Measurements from ENCODE around the gene APBB1IP. TPM values are rescaled to one million over a fixed set of nuclear protein-coding genes. Genes with fewer than 3 reads are reported as not detected.
"Not testable (repeated sequence)": the region's sequence is repeated elsewhere in the genome, so short reads cannot be mapped to it uniquely, and the experiment has no call there.

APBB1IP gene
- total RNA-seq, 1 experiment from 2014 or later: 34.7 TPM

DNA sequence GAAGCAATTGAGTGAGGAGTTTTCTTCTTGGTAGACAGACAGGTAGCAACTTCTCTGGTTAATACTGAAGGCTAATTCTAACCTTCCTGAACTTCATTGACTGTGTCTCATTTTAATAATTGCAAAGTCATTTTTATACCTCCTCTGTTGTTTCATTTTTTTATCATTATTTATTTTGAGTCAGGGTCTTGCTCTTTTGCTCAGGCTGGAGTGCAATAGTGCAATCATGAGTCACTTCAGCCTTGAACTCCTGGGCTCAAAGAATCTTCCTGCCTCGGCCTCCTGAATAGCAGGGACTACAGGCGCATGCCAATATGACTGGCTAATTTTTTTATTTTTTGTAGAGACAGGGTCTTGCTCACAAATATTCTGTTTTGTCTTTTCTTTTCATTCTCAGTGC lies 45.4 kb downstream of the APBB1IP start:
- Histone ChIP-seq H2AFZ (ENCODE audit: low read length) (no peak overlapping the region), H4K20me1 (ENCODE audit: insufficient read depth, low read depth, low read length) (no peaks in the 10 kb centered on the region), H3K4me2 (ENCODE audit: low read depth, low read length, poor library complexity, severe bottlenecking) (peak overlapping the region; percentile 41), H3K27me3 (ENCODE audit: low read length) (no peaks in the 10 kb centered on the region), H3K9me3 (ENCODE audit: low read length) (no peaks in the 10 kb centered on the region), H3K27ac (ENCODE audit: low read length) (peak overlapping the region; percentile 97), H3K9ac (ENCODE audit: low read length) (no peak overlapping the region), H3K4me1 (ENCODE audit: low read length) (peaks cover 75% of the 10 kb centered on the region), H3K36me3 (ENCODE audit: insufficient read depth, low read length) (no peaks in the 10 kb centered on the region), H3K4me3 (ENCODE audit: low read length) (no peak overlapping the region), H3K9me2 (replicated peaks; ENCODE audit: insufficient read depth, low read length) (no peaks in the 10 kb centered on the region), H3K79me2 (ENCODE audit: low read length) (peaks cover 90% of the 10 kb centered on the region)
- no peak for DNase-seq

DNA sequence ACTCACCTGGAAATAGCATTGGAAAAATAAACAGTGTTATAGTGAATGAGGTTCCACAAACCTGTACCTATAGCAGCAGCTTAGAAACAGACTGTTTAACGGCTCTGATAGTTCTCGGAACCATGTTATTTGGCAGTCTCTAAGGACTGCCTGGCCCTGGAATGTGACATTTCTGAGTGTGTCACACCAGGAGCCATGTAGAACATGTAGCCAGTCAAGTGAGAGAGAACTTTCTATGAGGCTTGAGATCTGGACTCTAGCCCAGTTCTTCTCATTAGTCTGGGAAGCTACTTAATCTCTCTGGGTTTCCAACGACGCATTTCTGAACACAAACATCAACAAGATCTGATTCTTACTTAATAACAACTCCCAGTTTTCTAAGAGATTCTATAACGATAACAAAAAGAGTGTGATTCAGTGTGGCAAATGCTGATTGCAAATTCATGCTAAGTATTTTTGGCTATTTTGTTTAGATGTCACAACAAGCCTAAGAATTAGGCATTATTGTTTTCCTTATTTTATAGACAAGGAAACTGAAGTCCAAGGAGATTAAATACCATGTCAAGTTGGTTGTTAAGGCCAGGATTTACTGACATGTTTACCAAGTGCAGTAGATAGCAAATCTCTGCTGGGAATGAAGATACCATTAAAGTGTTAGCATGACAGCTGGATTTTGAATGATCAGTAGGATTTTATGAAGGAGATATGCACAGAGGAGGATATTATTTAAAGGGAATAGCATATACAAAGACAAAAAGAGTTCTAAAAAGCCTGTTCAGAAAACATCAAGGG lies 47.2 kb downstream of the APBB1IP start:
- H3K9ac ChIP-seq (ENCODE audit: low read length): no peak overlapping the region

DNA sequence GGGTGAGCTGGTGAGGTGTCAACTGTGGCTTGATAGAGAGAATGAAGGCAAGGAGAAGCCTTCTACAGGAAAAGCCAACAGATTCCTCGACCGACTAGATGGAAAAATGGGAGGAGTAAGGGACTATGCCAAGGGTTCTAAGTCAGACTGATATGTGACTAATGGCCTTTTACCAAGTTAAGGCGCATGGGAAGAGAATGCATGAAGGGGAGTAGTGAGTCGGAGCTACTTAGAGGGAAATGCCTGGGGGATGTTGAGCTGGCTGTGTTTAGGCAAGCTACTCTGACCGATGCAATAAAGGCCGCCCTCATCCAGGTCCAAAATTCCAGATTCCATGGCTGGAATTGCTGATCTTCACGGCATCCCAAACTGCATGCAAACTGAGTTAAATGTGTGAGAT lies 48.2 kb downstream of the APBB1IP start:
- H3K27me3 ChIP-seq (ENCODE audit: low read length): no peaks in the 10 kb centered on the region
- peaks cover 89% of the 10 kb centered on the region for H3K79me2 ChIP-seq (ENCODE audit: low read length)
- no peak overlapping the region for H2AFZ ChIP-seq (ENCODE audit: low read length)
- DNase-seq: no peak
- H3K9me2 ChIP-seq (replicated peaks; ENCODE audit: insufficient read depth, low read length): no peaks in the 10 kb centered on the region
- no peak overlapping the region for H3K9ac ChIP-seq (ENCODE audit: low read length)
- H3K9me3 ChIP-seq (ENCODE audit: low read length): no peaks in the 10 kb centered on the region
- no peak overlapping the region for H3K27ac ChIP-seq (ENCODE audit: low read length)
- H4K20me1 ChIP-seq (ENCODE audit: insufficient read depth, low read depth, low read length): no peaks in the 10 kb centered on the region
- 0 out of 2 replicates have a peak, but pooled peaks cover 2% of the 10 kb centered on the region for H3K36me3 ChIP-seq (ENCODE audit: insufficient read depth, low read length)
- no peak overlapping the region for H3K4me2 ChIP-seq (ENCODE audit: low read depth, low read length, poor library complexity, severe bottlenecking)
- no peak overlapping the region for H3K4me3 ChIP-seq (ENCODE audit: low read length)
- H3K4me1 ChIP-seq (ENCODE audit: low read length): peaks cover 59% of the 10 kb centered on the region

More for the DNA sequence above, 47.2 kb downstream of the APBB1IP start:
- no peaks in the 10 kb centered on the region for H3K9me2 ChIP-seq (replicated peaks; ENCODE audit: insufficient read depth, low read length)
- 0 out of 2 replicates have a peak, but pooled peaks cover 2% of the 10 kb centered on the region for H3K36me3 ChIP-seq (ENCODE audit: insufficient read depth, low read length)
- DNase-seq: no peak
- peaks cover 93% of the 10 kb centered on the region for H3K79me2 ChIP-seq (ENCODE audit: low read length)
- H3K4me2 ChIP-seq (ENCODE audit: low read depth, low read length, poor library complexity, severe bottlenecking): no peak overlapping the region
- H2AFZ ChIP-seq (ENCODE audit: low read length): no peak overlapping the region
- no peak overlapping the region for H3K27ac ChIP-seq (ENCODE audit: low read length)
- peaks cover 68% of the 10 kb centered on the region for H3K4me1 ChIP-seq (ENCODE audit: low read length)
- no peaks in the 10 kb centered on the region for H3K27me3 ChIP-seq (ENCODE audit: low read length)
- H3K9me3 ChIP-seq (ENCODE audit: low read length): no peaks in the 10 kb centered on the region
- no peaks in the 10 kb centered on the region for H4K20me1 ChIP-seq (ENCODE audit: insufficient read depth, low read depth, low read length)
- no peak overlapping the region for H3K4me3 ChIP-seq (ENCODE audit: low read length)

DNA sequence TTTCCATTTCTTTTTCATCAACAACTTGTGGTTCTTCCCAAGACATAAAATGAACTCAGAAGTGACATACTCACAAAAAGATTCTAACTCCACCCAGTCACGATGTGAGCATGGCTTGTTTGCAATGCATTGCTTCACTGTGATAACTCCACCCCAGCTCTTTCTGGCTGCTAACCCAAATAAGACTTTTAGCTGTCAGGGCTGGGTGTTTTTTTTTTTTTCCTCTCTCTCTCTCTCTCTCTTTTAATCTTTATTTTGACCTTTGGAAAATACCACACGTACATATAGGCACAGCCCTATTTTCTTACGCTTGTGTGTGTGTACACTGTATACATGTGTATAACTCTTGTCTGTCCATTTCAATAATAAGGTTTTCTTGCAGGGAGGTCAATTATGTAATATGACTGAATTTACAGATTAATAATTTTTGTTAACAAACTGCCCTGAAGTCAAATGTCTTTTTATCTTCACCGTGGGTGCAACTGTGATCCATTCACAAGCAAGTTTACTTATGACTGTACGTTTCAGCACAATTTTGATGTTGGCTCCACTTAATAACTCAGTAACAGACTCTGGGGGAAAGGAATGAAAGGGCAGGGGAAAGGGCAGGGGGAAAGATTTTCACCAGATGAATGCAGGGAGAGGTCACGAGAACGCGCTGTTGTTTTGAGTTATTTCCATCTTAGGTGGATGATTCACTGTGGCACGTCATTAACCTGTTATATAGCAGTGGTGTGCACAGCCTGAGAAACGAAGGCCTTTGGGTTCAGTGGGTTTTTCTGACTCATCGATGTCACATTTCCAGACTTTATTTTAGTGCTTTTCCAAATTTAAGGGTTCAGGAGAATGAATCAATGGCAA lies 49.1 kb downstream of the APBB1IP start:
- no peaks in the 10 kb centered on the region for H3K27me3 ChIP-seq (ENCODE audit: low read length)
- no peaks in the 10 kb centered on the region for H3K9me3 ChIP-seq (ENCODE audit: low read length)
- H3K27ac ChIP-seq (ENCODE audit: low read length): peak overlapping the region; percentile 29
- no peak overlapping the region for H3K4me2 ChIP-seq (ENCODE audit: low read depth, low read length, poor library complexity, severe bottlenecking)
- H3K4me3 ChIP-seq (ENCODE audit: low read length): no peak overlapping the region
- H3K4me1 ChIP-seq (ENCODE audit: low read length): peaks cover 50% of the 10 kb centered on the region
- H2AFZ ChIP-seq (ENCODE audit: low read length): no peak overlapping the region
- DNase-seq: no peak
- no peak overlapping the region for H3K9ac ChIP-seq (ENCODE audit: low read length)
- H3K9me2 ChIP-seq (replicated peaks; ENCODE audit: insufficient read depth, low read length): no peaks in the 10 kb centered on the region
- no peaks in the 10 kb centered on the region for H4K20me1 ChIP-seq (ENCODE audit: insufficient read depth, low read depth, low read length)
- H3K36me3 ChIP-seq (ENCODE audit: insufficient read depth, low read length): 0 out of 2 replicates have a peak, but pooled peaks cover 2% of the 10 kb centered on the region
- H3K79me2 ChIP-seq (ENCODE audit: low read length): peaks cover 86% of the 10 kb centered on the region

GRCh38 chr10:26488344-26488743 lies 50.2 kb downstream of the APBB1IP start:
- Histone ChIP-seq H3K36me3 (ENCODE audit: insufficient read depth, low read length) (peaks cover 4% of the 10 kb centered on the region; the same call in 1 of the 2 replicates), H3K27me3 (ENCODE audit: low read length) (no peaks in the 10 kb centered on the region), H3K9me2 (replicated peaks; ENCODE audit: insufficient read depth, low read length) (no peaks in the 10 kb centered on the region), H3K27ac (ENCODE audit: low read length) (0 out of 2 replicates have a peak overlapping the region, but pooled peaks have one; percentile 13), H2AFZ (ENCODE audit: low read length) (no peak overlapping the region), H3K79me2 (ENCODE audit: low read length) (peaks cover 75% of the 10 kb centered on the region), H3K9me3 (ENCODE audit: low read length) (no peaks in the 10 kb centered on the region), H4K20me1 (ENCODE audit: insufficient read depth, low read depth, low read length) (no peaks in the 10 kb centered on the region), H3K4me2 (ENCODE audit: low read depth, low read length, poor library complexity, severe bottlenecking) (no peak overlapping the region), H3K4me1 (ENCODE audit: low read length) (peaks cover 38% of the 10 kb centered on the region), H3K9ac (ENCODE audit: low read length) (no peak overlapping the region), H3K4me3 (ENCODE audit: low read length) (no peak overlapping the region)
- no peak for DNase-seq

DNA sequence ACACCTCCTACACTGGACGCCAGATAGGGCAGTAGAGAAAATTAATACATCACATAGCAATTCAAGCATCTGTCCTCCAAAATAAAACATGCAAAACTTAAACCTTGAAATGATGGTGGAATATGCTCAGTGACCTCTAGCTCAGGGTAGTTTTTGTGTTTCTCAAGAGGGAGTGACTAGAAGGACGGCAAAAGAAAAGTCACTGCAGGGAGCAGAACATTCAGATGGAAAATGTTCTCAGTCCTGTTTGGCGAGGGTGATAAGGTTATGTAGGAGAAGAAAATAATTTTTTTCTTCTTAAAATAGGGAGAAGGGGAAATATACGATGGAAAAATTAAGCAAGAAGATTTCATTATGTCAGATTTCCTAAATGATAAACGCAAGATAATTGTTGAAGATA lies 50.9 kb downstream of the APBB1IP start:
- Histone ChIP-seq H3K36me3 (ENCODE audit: insufficient read depth, low read length) (peaks cover 11% of the 10 kb centered on the region), H2AFZ (ENCODE audit: low read length) (no peak overlapping the region), H3K27ac (ENCODE audit: low read length) (peak overlapping the region; percentile 13)

GRCh38 chr10:26490367-26490766 lies 52.2 kb downstream of the APBB1IP start:
- not testable (repeated sequence) for DNase-seq; H2AFZ ChIP-seq (ENCODE audit: low read length); H3K9ac ChIP-seq (ENCODE audit: low read length); H3K4me2 ChIP-seq (ENCODE audit: low read depth, low read length, poor library complexity, severe bottlenecking); H3K4me3 ChIP-seq (ENCODE audit: low read length); H3K9me3 ChIP-seq (ENCODE audit: low read length); H3K27ac ChIP-seq (ENCODE audit: low read length); H3K27me3 ChIP-seq (ENCODE audit: low read length); H3K9me2 ChIP-seq (replicated peaks; ENCODE audit: insufficient read depth, low read length); H4K20me1 ChIP-seq (ENCODE audit: insufficient read depth, low read depth, low read length)
- H3K79me2 ChIP-seq (ENCODE audit: low read length): peaks cover 62% of the 10 kb centered on the region
- H3K4me1 ChIP-seq (ENCODE audit: low read length): peaks cover 28% of the 10 kb centered on the region
- peaks cover 20% of the 10 kb centered on the region for H3K36me3 ChIP-seq (ENCODE audit: insufficient read depth, low read length)

More for the DNA sequence above, 50.9 kb downstream of the APBB1IP start:
- no peak for DNase-seq
- Histone ChIP-seq H3K4me2 (ENCODE audit: low read depth, low read length, poor library complexity, severe bottlenecking) (no peak overlapping the region), H3K27me3 (ENCODE audit: low read length) (no peaks in the 10 kb centered on the region), H3K9ac (ENCODE audit: low read length) (no peak overlapping the region), H3K79me2 (ENCODE audit: low read length) (peaks cover 72% of the 10 kb centered on the region), H3K9me3 (ENCODE audit: low read length) (no peaks in the 10 kb centered on the region), H3K9me2 (replicated peaks; ENCODE audit: insufficient read depth, low read length) (no peaks in the 10 kb centered on the region), H4K20me1 (ENCODE audit: insufficient read depth, low read depth, low read length) (no peaks in the 10 kb centered on the region), H3K4me1 (ENCODE audit: low read length) (peaks cover 31% of the 10 kb centered on the region), H3K4me3 (ENCODE audit: low read length) (no peak overlapping the region)

DNA sequence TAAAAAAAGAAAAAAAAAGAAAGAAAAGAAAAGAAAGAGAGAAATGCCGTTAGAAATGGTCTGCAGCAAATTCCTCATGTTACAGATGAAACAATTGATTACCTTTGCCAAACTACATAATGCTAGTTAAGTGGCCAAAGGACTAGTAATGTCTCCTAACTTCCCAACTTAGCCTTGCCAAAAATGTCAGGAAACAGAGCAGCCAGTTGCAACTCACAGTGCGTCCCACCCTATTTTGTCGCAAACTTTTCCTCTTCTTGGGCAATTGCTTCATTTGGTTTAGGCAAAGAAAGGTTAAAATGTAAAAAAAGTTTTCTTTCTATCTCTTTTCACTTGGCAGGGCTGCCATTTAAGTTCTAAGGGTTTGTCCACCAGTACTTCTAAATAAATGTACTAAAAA lies 53.1 kb downstream of the APBB1IP start:
- no peak overlapping the region for H3K27ac ChIP-seq (ENCODE audit: low read length)
- H3K4me3 ChIP-seq (ENCODE audit: low read length): no peak overlapping the region
- H3K9me3 ChIP-seq (ENCODE audit: low read length): no peaks in the 10 kb centered on the region
- no peak overlapping the region for H3K4me2 ChIP-seq (ENCODE audit: low read depth, low read length, poor library complexity, severe bottlenecking)
- H4K20me1 ChIP-seq (ENCODE audit: insufficient read depth, low read depth, low read length): no peaks in the 10 kb centered on the region
- no peak overlapping the region for H2AFZ ChIP-seq (ENCODE audit: low read length)
- H3K4me1 ChIP-seq (ENCODE audit: low read length): peaks cover 26% of the 10 kb centered on the region
- peaks cover 26% of the 10 kb centered on the region for H3K36me3 ChIP-seq (ENCODE audit: insufficient read depth, low read length)
- no peak for DNase-seq
- no peaks in the 10 kb centered on the region for H3K27me3 ChIP-seq (ENCODE audit: low read length)
- H3K79me2 ChIP-seq (ENCODE audit: low read length): peaks cover 57% of the 10 kb centered on the region
- H3K9ac ChIP-seq (ENCODE audit: low read length): no peak overlapping the region
- no peaks in the 10 kb centered on the region for H3K9me2 ChIP-seq (replicated peaks; ENCODE audit: insufficient read depth, low read length)

Measured in Karpas-422 (cell line).